Adrenal gland (tissue), 5 donors: ENCODE data around the gene FCHSD1.

Experiments used
- CTCF ChIP-seq, 6 experiments: fragments of 450-650 bp in 4 of 6; fragments of 200-600 bp in 2 of 6; sonication (generic) in 1 of 6; IDR thresholded peaks; 1 replicate in 5 of 6; 2 replicates in 1 of 6; pipeline versions ENCODE4 v1.5.1 to v1.8.0; 2016 to 2021; ENCODE audit warnings: antibody characterized with exemption in 6 of 6, mild to moderate bottlenecking in 2 of 6, moderate library complexity in 1 of 6
- POLR2A ChIP-seq, 2 donors: fragments of 450-650 bp; IDR thresholded peaks; one replicate each; pipeline ENCODE4 v1.6.1; 2017; ENCODE audit warnings: antibody characterized with exemption in 2 of 2, mild to moderate bottlenecking in 2 of 2, moderate library complexity in 1 of 2
- donor health status: DM: no; HTN: no; CAD: no.

GRCh38 chr5:141674747-141675146, 23.5 kb upstream of the FCHSD1 start:
- TF ChIP-seq CTCF (IDR thresholded peaks at IDR 0.05) = no peak
- TF ChIP-seq POLR2A (IDR thresholded peaks at IDR 0.05) = no peak
